ENCODE data around the gene TAF4B. TPM values are rescaled to one million over a fixed set of nuclear protein-coding genes. Genes with fewer than 3 reads are reported as not detected.

The TAF4B gene
- polyA plus RNA-seq (2012; rRNA removed) = 1.3 and 1.6 TPM in 2 replicates
- polyA plus RNA-seq (2012; cell fraction: cytosol; rRNA removed) = 1.9 TPM in 2 replicates
- 0.95 and 1.5 TPM in 2 replicates for polyA plus RNA-seq (2012; cell fraction: nucleus; rRNA removed)

- ChIA-PET CTCF (interaction anchor here (0.6 to 1.0 kb wide), 4 partner anchors 12 to 1673 kb away, joined by 3 to 4 read pairs (median 4); no protein-coding TSS in a partner anchor), POLR2A (interaction anchor here (0.6 to 1.4 kb wide), 4 partner anchors 27 to 177 kb away, joined by 3 to 4 read pairs (median 4); partner anchors contain the start of gene SS18)
- H3K9me2 ChIP-seq = no peaks in the 10 kb centered on the region
- no peaks in the 10 kb centered on the region for H4K20me1 ChIP-seq (ENCODE audit: insufficient read depth)
- H3K9ac ChIP-seq = peak within 1 kb of the TSS; percentile 69
- peak within 1 kb of the TSS; percentile 97 for H3K4me2 ChIP-seq
- H3K36me3 ChIP-seq (replicated peaks in 1 of 2; ENCODE audit: control insufficient read depth in 1 of 2, insufficient read depth in 2 of 2, low read length in 1 of 2) = no peaks in the 10 kb centered on the region
- peaks cover 0 to 3% of the 10 kb centered on the region in 2 experiments; a peak in 2 of 4 replicates for H3K4me1 ChIP-seq (ENCODE audit: control insufficient read depth in 1 of 2, insufficient read depth in 2 of 2, low read depth in 1 of 2, low read length in 1 of 2)
- peak within 1 kb of the TSS; percentile 30 to 70; a peak in 3 of 4 replicates for H3K27ac ChIP-seq (ENCODE audit: low read depth in 2 of 2, low read length in 1 of 2)
- peak within 1 kb of the TSS; percentile 98 for H2AFZ ChIP-seq (ENCODE audit: low read depth)
- peak; percentile 97 for DNase-seq
- H3K4me3 ChIP-seq (ENCODE audit: low read depth in 2 of 2, low read length in 1 of 2) = peak within 1 kb of the TSS; percentile 84 to 92
- WGBS (ENCODE audit: low lambda C conversion rate) = 0% methylated on average over 2 of the region's 101 CpGs
- H3K79me2 ChIP-seq (ENCODE audit: insufficient read depth) = no peaks in the 10 kb centered on the region
- no peaks in the 10 kb centered on the region for H3K27me3 ChIP-seq (ENCODE audit: insufficient read depth)
- H3F3A ChIP-seq (replicated peaks; ENCODE audit: insufficient read depth) = peaks cover 4% of the 10 kb centered on the region
- H3K9me3 ChIP-seq = no peaks in the 10 kb centered on the region
- TF ChIP-seq RCOR1 (IDR thresholded peaks at IDR 0.05; ENCODE audit: low read length) (0 out of 2 replicates have a peak, but pooled peaks have one; percentile 45), NRF1 (IDR thresholded peaks at IDR 0.05; ENCODE audit: low read depth, low read length) (peak; percentile 86), CTCF (IDR thresholded peaks at IDR 0.05) (no peak), FOXJ3 (CRISPR knock-in tag; IDR thresholded peaks at IDR 0.05) (peak; percentile 64; the same call in 1 of the 2 replicates), GATA2 (CRISPR knock-in tag; IDR thresholded peaks at IDR 0.05) (peak; percentile 15; the same call in 1 of the 2 replicates), CHD2 (IDR thresholded peaks at IDR 0.05; ENCODE audit: low read length, partially characterized antibody) (peak; percentile 30), TCF12 (IDR thresholded peaks at IDR 0.05) (no peak), TEAD4 (IDR thresholded peaks at IDR 0.05; ENCODE audit: borderline replicate concordance, insufficient read depth) (no peak), MXI1 (IDR thresholded peaks at IDR 0.05; ENCODE audit: low read depth, low read length) (peak; percentile 98), MAX (IDR thresholded peaks at IDR 0.05; ENCODE audit: low read depth) (peak; percentile 99), YY1 (IDR thresholded peaks at IDR 0.05; ENCODE audit: low read depth) (peak; percentile 79), RFX5 (IDR thresholded peaks at IDR 0.05; ENCODE audit: low read length) (peak; percentile 87), REST (IDR thresholded peaks at IDR 0.05; ENCODE audit: low read depth, low read length) (no peak), PBX3 (IDR thresholded peaks at IDR 0.05) (no peak), POLR2AphosphoS5 (IDR thresholded peaks at IDR 0.05; ENCODE audit: low read depth, low read length) (no peak), MEF2A (IDR thresholded peaks at IDR 0.05; ENCODE audit: borderline replicate concordance, low read depth) (no peak), EZH2phosphoT487 (IDR thresholded peaks at IDR 0.05; ENCODE audit: borderline replicate concordance, low read depth) (no peak), GABPA (IDR thresholded peaks at IDR 0.05; ENCODE audit: low read depth) (no peak), EP300 (IDR thresholded peaks at IDR 0.05; ENCODE audit: borderline replicate concordance in 1 of 2, low read depth in 1 of 2, low read length in 1 of 2) (no peak), USF1 (IDR thresholded peaks at IDR 0.05; ENCODE audit: borderline replicate concordance, low read depth) (peak; percentile 83), USF2 (IDR thresholded peaks at IDR 0.05; ENCODE audit: borderline replicate concordance, low read depth, low read length) (peak; percentile 59; the same call in 1 of the 2 replicates)
These were observed at the start of gene TAF4B for GRCh38 chr18:26226229-26227050. Gene TAF4B (plus strand): TSS chr18:26226445. CDS start chr18:26226934, 489 bp downstream.

Data from SK-N-SH (cell line).